Vagina (tissue), 2 donors: ENCODE data around the gene SELENON. TPM values are rescaled to one million over a fixed set of nuclear protein-coding genes. Genes with fewer than 3 reads are reported as not detected.
A peak's percentile ranks its signal among the peaks of the same experiment; 100 is the strongest.

Experiments used
- DNase-seq, 2 donors: peaks; one replicate each; pipeline ENCODE4 v3.0.0-alpha.2; 2017; ENCODE audit errors: extremely low spot score in 2 of 2
- H3K27ac ChIP-seq: fragments of 200-600 bp; sonication (generic); one replicate; pipeline ENCODE4 v1.5.1; 2019
- H3K27me3 ChIP-seq: fragments of 200-600 bp; sonication (generic); one replicate; pipeline ENCODE4 v1.5.1; 2019
- H3K36me3 ChIP-seq, 2 donors: fragments of 200-600 bp; sonication (generic); one replicate each; pipeline ENCODE4 v1.5.1; 2017 to 2019
- H3K4me1 ChIP-seq: fragments of 200-600 bp; sonication (generic); one replicate; pipeline ENCODE4 v1.5.1; 2019
- H3K4me3 ChIP-seq, 2 donors: fragments of 200-600 bp; sonication (generic); 1 replicate in 1 of 2; 2 replicates in 1 of 2; pipeline ENCODE4 v1.5.1; 2016 to 2019
- H3K9me3 ChIP-seq: fragments of 200-600 bp; sonication (generic); one replicate; pipeline ENCODE4 v1.5.1; 2019
- CTCF ChIP-seq, 3 experiments: fragments of 450-650 bp in 2 of 3; fragments of 200-600 bp in 1 of 3; sonication (generic) in 1 of 3; IDR thresholded peaks; one replicate each; pipeline ENCODE4 v1.5.1; 2017 to 2019; ENCODE audit warnings: antibody characterized with exemption in 3 of 3, mild to moderate bottlenecking in 2 of 3, moderate library complexity in 2 of 3
- POLR2A ChIP-seq, 2 donors: fragments of 450-650 bp; IDR thresholded peaks; one replicate each; pipeline ENCODE4 v1.6.1; 2017; ENCODE audit warnings: antibody characterized with exemption in 2 of 2, mild to moderate bottlenecking in 2 of 2, moderate library complexity in 2 of 2
- POLR2AphosphoS5 ChIP-seq, 2 donors: sonication (generic); formaldehyde crosslinking; IDR thresholded peaks; one replicate each; pipeline ENCODE4 v1.9.0; 2017; ENCODE audit warnings: antibody characterized with exemption in 2 of 2, mild to moderate bottlenecking in 2 of 2, low read depth in 1 of 2; ENCODE audit not compliant: insufficient read depth in 1 of 2
- intact Hi-C: fragments of 100-400 bp; cut with DNase I; formaldehyde crosslinking; loops from one replicate; pipeline ENCODE4 v1.15.1; 2023
- total RNA-seq: library from RNA; depleted of rRNA; stranded (reverse); fragments of >200 nt; gene quantifications from one replicate; pipeline ENCODE4 v1.2.3, GENCODE V29; 2016

SELENON gene
- 39.0 TPM for total RNA-seq

GRCh38 chr1:25799935-25800702 lies at the start of gene SELENON:
Gene SELENON, plus strand, starts transcription at chr1:25800193. Its CDS starts 38 bp downstream, at chr1:25800231.
- no peak for DNase-seq
- peak within 1 kb of the TSS; percentile 83 for H3K27ac ChIP-seq

GRCh38 chr1:25750923-25751605 lies 48.9 kb upstream of the SELENON start:
- peaks cover 23% of the 10 kb centered on the region for H3K4me1 ChIP-seq
- intact Hi-C loops, result no loop called here
- no peak for DNase-seq
- H3K36me3 ChIP-seq, result no peaks in the 10 kb centered on the region
- TF ChIP-seq CTCF (IDR thresholded peaks at IDR 0.05), result no peak
- H3K9me3 ChIP-seq, result no peaks in the 10 kb centered on the region
- H3K4me3 ChIP-seq, result no peak overlapping the region
- no peaks in the 10 kb centered on the region for H3K27me3 ChIP-seq
- no peak overlapping the region for H3K27ac ChIP-seq

More at GRCh38 chr1:25799935-25800702, at the start of gene SELENON:
- intact Hi-C loops, result loop anchor here (5.0 to 10.0 kb wide), 2 partner anchors 105 to 193 kb away; no protein-coding TSS in a partner anchor
- Histone ChIP-seq H3K4me3 (peak within 1 kb of the TSS; percentile 65 to 72), H3K27me3 (no peaks in the 10 kb centered on the region), H3K9me3 (no peaks in the 10 kb centered on the region), H3K4me1 (peaks cover 75% of the 10 kb centered on the region), H3K36me3 (no peaks in the 10 kb centered on the region)
- TF ChIP-seq CTCF (IDR thresholded peaks at IDR 0.05) (no peak), POLR2AphosphoS5 (IDR thresholded peaks at IDR 0.05; ENCODE audit: insufficient read depth in 1 of 2, low read depth in 1 of 2) (peak in 1 of 2 donors; percentile 12)

GRCh38 chr1:25754470-25755181 lies 45.4 kb upstream of the SELENON start:
- H3K4me3 ChIP-seq, result no peak overlapping the region
- no peak for DNase-seq
- TF ChIP-seq CTCF (IDR thresholded peaks at IDR 0.05) (no peak), POLR2AphosphoS5 (IDR thresholded peaks at IDR 0.05; ENCODE audit: insufficient read depth in 1 of 2, low read depth in 1 of 2) (no peak), POLR2A (IDR thresholded peaks at IDR 0.05) (no peak)
- no peak overlapping the region for H3K27ac ChIP-seq
- H3K9me3 ChIP-seq, result no peaks in the 10 kb centered on the region
- intact Hi-C loops, result no loop called here
- H3K36me3 ChIP-seq, result no peaks in the 10 kb centered on the region
- H3K4me1 ChIP-seq, result peaks cover 14% of the 10 kb centered on the region
- no peaks in the 10 kb centered on the region for H3K27me3 ChIP-seq

- Histone ChIP-seq H3K4me3 (no peak overlapping the region), H3K36me3 (no peaks in the 10 kb centered on the region)
- TF ChIP-seq CTCF (IDR thresholded peaks at IDR 0.05) (no peak), POLR2AphosphoS5 (IDR thresholded peaks at IDR 0.05; ENCODE audit: insufficient read depth in 1 of 2, low read depth in 1 of 2) (no peak), POLR2A (IDR thresholded peaks at IDR 0.05) (no peak)
These were observed 44.4 kb upstream of the SELENON start for GRCh38 chr1:25755475-25756125.

More at GRCh38 chr1:25755475-25756125, 44.4 kb upstream of the SELENON start:
- intact Hi-C loops, result no loop called here
- Histone ChIP-seq H3K4me1 (peaks cover 14% of the 10 kb centered on the region), H3K27ac (no peak overlapping the region), H3K9me3 (no peaks in the 10 kb centered on the region), H3K27me3 (no peaks in the 10 kb centered on the region)
- DNase-seq, result no peak
